HepG2 (cell line): Measurements from ENCODE around the gene DCP1B. TPM values are rescaled to one million over a fixed set of nuclear protein-coding genes. Genes with fewer than 3 reads are reported as not detected.

ENCODE experiments used
- MYC ChIP-seq: sonication (generic); formaldehyde crosslinking; IDR thresholded peaks from 2 replicates; pipeline ENCODE4 v1.9.0; 2021; ENCODE audit warnings: missing genetic modification reagents, borderline replicate concordance
- NFE2 ChIP-seq: sonication (generic); formaldehyde crosslinking; IDR thresholded peaks from 2 replicates; pipeline ENCODE4 v1.4.0; 2020; ENCODE audit warnings: missing genetic modification reagents
- SNRNP70 ChIP-seq: fragments of 200-400 bp; formaldehyde crosslinking; IDR thresholded peaks from 2 replicates; pipeline ENCODE4 v1.6.1; 2017; ENCODE audit warnings: mild to moderate bottlenecking, low read depth, low read length, moderate library complexity
- ZBTB38 ChIP-seq: sonication (generic); formaldehyde crosslinking; IDR thresholded peaks from 2 replicates; pipeline ENCODE4 v1.5.1; 2020; ENCODE audit warnings: mild to moderate bottlenecking, missing genetic modification reagents
- ZFP82 ChIP-seq: sonication (generic); formaldehyde crosslinking; IDR thresholded peaks from 2 replicates; pipeline ENCODE4 v1.5.1; 2020; ENCODE audit warnings: mild to moderate bottlenecking, missing genetic modification reagents, borderline replicate concordance
- polyA plus RNA-seq, 8 experiments: library from polyadenylated mRNA; depleted of rRNA in 3 of 8; stranded (reverse) in 7 of 8; unstranded in 1 of 8; fragments of >200 nt; fragmentation: Illumina TruSeq in 4 of 8; extraction: Trizol in 4 of 8; gene quantifications; 2 replicates each; pipeline versions ENCODE4 v1.2.1 to v1.2.3, GENCODE V29; 2011 to 2016; ENCODE audit warnings: low read depth in 4 of 8, missing spikeins in 1 of 8, mixed read lengths in 1 of 8; ENCODE audit not compliant: insufficient read depth in 1 of 8
- total RNA-seq, 5 experiments: library from RNA; depleted of rRNA; stranded (reverse); fragments of >200 nt; fragmentation: Illumina TruSeq; extraction: Trizol; gene quantifications; 2 replicates each; pipeline ENCODE4 v1.2.3, GENCODE V29; 2016; ENCODE audit warnings: low read depth in 1 of 5
- TF ChIP-seq, protein P1 (sequence below), 2 experiments: fragments of 450-650 bp in 1 of 2; sonication (generic) in 1 of 2; formaldehyde crosslinking in 1 of 2; IDR thresholded peaks; 2 replicates each; pipeline versions ENCODE4 v1.6.1 to v1.8.0; 2016 to 2022; ENCODE audit warnings: antibody characterized with exemption in 1 of 2, mild to moderate bottlenecking in 1 of 2, missing genetic modification reagents in 1 of 2
- TF ChIP-seq, protein P2 (sequence below): IDR thresholded peaks from 2 replicates; pipeline ENCODE4 v1.6.1; 2018; ENCODE audit warnings: missing genetic modification reagents

The DCP1B gene
- total and polyA plus RNA-seq, 2 of the 13 experiments (the other 11 are each of a cell fraction or from before 2014, with no cell fraction given): 11.4 to 27.2 TPM

DNA sequence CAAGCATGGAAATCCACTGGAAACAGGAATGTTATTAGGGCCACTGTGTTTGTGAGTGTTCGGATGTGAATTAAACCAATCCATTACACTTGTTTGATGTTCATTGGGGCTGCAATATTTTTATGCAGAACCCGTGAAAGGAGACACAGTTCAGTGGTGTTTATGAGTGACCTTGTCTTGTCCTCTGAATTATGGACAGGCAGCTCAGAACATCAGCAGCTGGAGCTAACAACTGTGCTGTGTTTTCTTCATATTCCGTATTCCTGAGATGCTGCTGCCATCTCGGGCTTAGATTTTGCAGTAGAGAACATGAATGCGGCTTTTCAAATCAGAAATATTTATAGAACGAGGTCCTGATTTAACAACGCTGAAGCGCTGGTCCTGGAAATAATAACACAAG, 28.2 kb upstream of the DCP1B start (continued):
- TF ChIP-seq, protein P1, sequence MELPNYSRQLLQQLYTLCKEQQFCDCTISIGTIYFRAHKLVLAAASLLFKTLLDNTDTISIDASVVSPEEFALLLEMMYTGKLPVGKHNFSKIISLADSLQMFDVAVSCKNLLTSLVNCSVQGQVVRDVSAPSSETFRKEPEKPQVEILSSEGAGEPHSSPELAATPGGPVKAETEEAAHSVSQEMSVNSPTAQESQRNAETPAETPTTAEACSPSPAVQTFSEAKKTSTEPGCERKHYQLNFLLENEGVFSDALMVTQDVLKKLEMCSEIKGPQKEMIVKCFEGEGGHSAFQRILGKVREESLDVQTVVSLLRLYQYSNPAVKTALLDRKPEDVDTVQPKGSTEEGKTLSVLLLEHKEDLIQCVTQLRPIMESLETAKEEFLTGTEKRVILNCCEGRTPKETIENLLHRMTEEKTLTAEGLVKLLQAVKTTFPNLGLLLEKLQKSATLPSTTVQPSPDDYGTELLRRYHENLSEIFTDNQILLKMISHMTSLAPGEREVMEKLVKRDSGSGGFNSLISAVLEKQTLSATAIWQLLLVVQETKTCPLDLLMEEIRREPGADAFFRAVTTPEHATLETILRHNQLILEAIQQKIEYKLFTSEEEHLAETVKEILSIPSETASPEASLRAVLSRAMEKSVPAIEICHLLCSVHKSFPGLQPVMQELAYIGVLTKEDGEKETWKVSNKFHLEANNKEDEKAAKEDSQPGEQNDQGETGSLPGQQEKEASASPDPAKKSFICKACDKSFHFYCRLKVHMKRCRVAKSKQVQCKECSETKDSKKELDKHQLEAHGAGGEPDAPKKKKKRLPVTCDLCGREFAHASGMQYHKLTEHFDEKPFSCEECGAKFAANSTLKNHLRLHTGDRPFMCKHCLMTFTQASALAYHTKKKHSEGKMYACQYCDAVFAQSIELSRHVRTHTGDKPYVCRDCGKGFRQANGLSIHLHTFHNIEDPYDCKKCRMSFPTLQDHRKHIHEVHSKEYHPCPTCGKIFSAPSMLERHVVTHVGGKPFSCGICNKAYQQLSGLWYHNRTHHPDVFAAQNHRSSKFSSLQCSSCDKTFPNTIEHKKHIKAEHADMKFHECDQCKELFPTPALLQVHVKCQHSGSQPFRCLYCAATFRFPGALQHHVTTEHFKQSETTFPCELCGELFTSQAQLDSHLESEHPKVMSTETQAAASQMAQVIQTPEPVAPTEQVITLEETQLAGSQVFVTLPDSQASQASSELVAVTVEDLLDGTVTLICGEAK (IDR thresholded peaks at IDR 0.05): no peak
- TF ChIP-seq, protein P1 (CRISPR knock-in tag; IDR thresholded peaks at IDR 0.05): no peak
- TF ChIP-seq ZBTB38 (CRISPR knock-in tag): no peak
- no peak for TF ChIP-seq ZFP82 (CRISPR knock-in tag)
- no peak for TF ChIP-seq NFE2 (CRISPR knock-in tag)
- TF ChIP-seq, protein P2, sequence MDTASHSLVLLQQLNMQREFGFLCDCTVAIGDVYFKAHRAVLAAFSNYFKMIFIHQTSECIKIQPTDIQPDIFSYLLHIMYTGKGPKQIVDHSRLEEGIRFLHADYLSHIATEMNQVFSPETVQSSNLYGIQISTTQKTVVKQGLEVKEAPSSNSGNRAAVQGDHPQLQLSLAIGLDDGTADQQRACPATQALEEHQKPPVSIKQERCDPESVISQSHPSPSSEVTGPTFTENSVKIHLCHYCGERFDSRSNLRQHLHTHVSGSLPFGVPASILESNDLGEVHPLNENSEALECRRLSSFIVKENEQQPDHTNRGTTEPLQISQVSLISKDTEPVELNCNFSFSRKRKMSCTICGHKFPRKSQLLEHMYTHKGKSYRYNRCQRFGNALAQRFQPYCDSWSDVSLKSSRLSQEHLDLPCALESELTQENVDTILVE (CRISPR knock-in tag): no peak
- no peak for TF ChIP-seq MYC (CRISPR knock-in tag)
- TF ChIP-seq SNRNP70: no peak
- TF ChIP-seq, all 625 proteins: peak for 0
